ENCODE measurements around the gene COMMD1.
"Not testable (repeated sequence)": the region's sequence is repeated elsewhere in the genome, so short reads cannot be mapped to it uniquely, and the experiment has no call there.

COMMD1 gene

DNA sequence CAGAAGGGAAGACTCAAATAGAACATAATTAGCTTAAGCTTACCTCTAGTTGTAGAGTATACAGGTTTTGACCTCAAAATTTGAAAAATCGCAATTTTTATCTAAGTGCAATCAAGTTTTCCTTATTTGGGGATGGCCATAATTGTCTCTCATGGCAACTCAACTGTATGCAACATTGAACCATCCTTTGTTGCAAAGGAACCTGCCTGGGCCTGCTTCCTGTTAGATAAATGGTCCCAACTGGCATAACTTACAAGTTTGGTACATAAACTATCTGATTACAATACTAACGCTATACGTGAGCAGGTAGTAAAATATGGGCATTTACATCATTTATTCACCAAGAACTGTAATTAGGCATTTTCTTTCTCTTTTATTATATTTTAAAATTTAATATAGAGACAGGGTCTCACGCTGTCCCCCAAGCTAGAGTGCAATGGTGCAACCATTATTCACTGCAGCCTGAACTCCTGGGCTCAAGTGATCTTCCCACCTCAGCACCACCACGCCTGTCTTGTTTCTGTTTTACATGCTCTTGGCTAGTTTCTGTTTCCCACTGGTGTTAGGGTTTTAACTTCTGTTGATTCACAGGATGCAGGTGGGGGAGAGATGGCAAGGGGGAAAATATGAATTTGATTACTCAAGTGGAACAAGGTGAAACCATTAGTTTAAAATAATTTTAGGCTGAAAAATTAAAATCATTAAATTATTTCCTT lies 235.1 kb downstream of the COMMD1 start:
- Histone ChIP-seq H3K27me3 (ENCODE audit: control insufficient read depth, insufficient read depth, low read length) (no peaks in the 10 kb centered on the region), H3K27ac (ENCODE audit: low read length) (no peak overlapping the region), H3K9me3 (ENCODE audit: control insufficient read depth, insufficient read depth, low read length) (no peaks in the 10 kb centered on the region), H3K4me3 (ENCODE audit: low read length) (no peak overlapping the region), H3K36me3 (ENCODE audit: control insufficient read depth, insufficient read depth, low read length) (no peaks in the 10 kb centered on the region), H3K4me1 (ENCODE audit: control insufficient read depth, insufficient read depth, low read length) (no peaks in the 10 kb centered on the region)
- WGBS (ENCODE audit: insufficient coverage, insufficient read length) = no CpG with 5 or more reads among the region's 5 CpGs
- no peak for DNase-seq (ENCODE audit: low read depth, low spot score)

DNA sequence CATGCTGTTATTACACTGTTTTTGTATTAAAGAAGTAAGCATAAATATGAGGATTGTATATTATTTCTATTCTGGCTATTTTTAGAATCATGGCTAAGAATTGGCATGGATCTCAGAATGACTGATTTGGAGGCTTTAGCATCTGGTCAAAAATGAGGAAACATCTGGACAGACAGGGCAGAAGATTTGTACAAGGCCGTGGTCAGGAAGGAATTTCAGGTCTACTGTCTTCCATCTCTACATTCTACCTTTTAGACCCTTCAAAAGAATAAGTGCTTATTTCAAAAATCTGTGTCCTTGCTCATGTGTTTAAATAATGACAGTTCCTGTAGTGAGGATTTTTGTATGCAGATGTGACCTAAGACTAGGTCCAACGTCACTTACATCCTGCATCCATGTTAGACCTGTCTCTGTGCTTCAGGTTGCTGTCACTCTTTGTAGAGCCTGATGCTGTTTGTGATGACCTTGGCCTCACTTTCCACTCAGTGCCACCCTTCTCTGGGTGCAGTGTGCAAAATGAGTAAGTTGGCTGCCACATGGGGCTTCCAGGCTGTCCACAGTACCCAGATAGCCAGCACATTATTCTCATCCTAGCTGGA lies 235.8 kb downstream of the COMMD1 start:
- no peak overlapping the region for H3K27ac ChIP-seq (ENCODE audit: low read length)
- no peak for DNase-seq (ENCODE audit: low read depth, low spot score)
- no peaks in the 10 kb centered on the region for H3K36me3 ChIP-seq (ENCODE audit: control insufficient read depth, insufficient read depth, low read length)

DNA sequence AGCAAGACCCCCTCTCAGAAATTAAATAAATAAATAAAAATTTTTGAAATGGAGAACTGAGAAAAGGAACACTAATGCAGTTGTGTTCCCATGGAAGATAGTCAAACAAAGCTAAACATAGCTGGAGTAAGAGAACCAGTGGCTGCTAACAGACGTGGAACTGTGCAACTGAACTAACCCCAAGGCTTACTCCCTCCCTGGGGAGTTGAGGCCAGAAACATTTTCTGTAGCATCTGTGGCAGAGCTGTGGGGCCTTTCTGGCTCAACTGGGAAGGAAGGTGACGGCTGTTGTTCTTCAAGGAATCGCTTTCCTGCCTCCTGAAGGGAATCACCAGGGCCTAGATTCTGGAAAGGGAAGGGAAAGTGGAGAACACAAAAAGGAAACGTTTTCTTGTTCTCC lies 236.6 kb downstream of the COMMD1 start:
- H3K36me3 ChIP-seq (ENCODE audit: control insufficient read depth, insufficient read depth, low read length) = no peaks in the 10 kb centered on the region
- no peak overlapping the region for H3K4me3 ChIP-seq (ENCODE audit: low read length)
- H3K27me3 ChIP-seq (ENCODE audit: control insufficient read depth, insufficient read depth, low read length) = no peaks in the 10 kb centered on the region
- H3K9me3 ChIP-seq (ENCODE audit: control insufficient read depth, insufficient read depth, low read length) = no peaks in the 10 kb centered on the region
- DNase-seq (ENCODE audit: low read depth, low spot score) = no peak
- WGBS (ENCODE audit: insufficient coverage, insufficient read length) = no CpG with 5 or more reads among the region's 4 CpGs
- no peak overlapping the region for H3K27ac ChIP-seq (ENCODE audit: low read length)
- no peaks in the 10 kb centered on the region for H3K4me1 ChIP-seq (ENCODE audit: control insufficient read depth, insufficient read depth, low read length)

More for the DNA sequence above, 235.8 kb downstream of the COMMD1 start:
- Histone ChIP-seq H3K4me1 (ENCODE audit: control insufficient read depth, insufficient read depth, low read length) (no peaks in the 10 kb centered on the region), H3K27me3 (ENCODE audit: control insufficient read depth, insufficient read depth, low read length) (no peaks in the 10 kb centered on the region), H3K4me3 (ENCODE audit: low read length) (no peak overlapping the region), H3K9me3 (ENCODE audit: control insufficient read depth, insufficient read depth, low read length) (no peaks in the 10 kb centered on the region)
- no CpG with 5 or more reads among the region's 2 CpGs for WGBS (ENCODE audit: insufficient coverage, insufficient read length)

DNA sequence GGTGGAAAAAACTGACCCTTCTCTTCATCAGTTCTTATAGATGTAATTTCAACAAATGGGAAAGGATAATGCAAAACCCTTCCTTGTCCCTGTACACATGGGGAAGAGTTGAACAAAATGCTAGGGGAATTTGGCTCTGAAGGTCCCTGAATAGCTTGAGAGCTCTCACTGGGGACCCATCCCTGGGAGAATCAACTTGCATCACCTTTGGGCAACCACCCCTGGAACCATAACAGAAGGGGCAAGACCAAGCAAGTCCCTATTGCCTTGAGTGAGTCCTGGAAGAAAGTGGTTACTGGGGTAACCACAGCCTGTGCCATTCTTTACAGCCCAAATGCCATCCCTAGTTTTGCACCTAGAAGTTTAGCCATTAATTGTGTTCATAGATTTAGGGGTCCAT lies 238.2 kb downstream of the COMMD1 start:
- Histone ChIP-seq H3K9me3 (ENCODE audit: control insufficient read depth, insufficient read depth, low read length) (no peaks in the 10 kb centered on the region), H3K27me3 (ENCODE audit: control insufficient read depth, insufficient read depth, low read length) (no peaks in the 10 kb centered on the region), H3K4me3 (ENCODE audit: low read length) (no peak overlapping the region), H3K27ac (ENCODE audit: low read length) (no peak overlapping the region), H3K4me1 (ENCODE audit: control insufficient read depth, insufficient read depth, low read length) (no peaks in the 10 kb centered on the region), H3K36me3 (ENCODE audit: control insufficient read depth, insufficient read depth, low read length) (no peaks in the 10 kb centered on the region)
- no peak for DNase-seq (ENCODE audit: low read depth, low spot score)

- H3K27me3 ChIP-seq (ENCODE audit: control insufficient read depth, insufficient read depth, low read length) = no peaks in the 10 kb centered on the region
- no peaks in the 10 kb centered on the region for H3K9me3 ChIP-seq (ENCODE audit: control insufficient read depth, insufficient read depth, low read length)
- no peak for DNase-seq (ENCODE audit: low read depth, low spot score)
- no CpG with 5 or more reads among the region's 5 CpGs for WGBS (ENCODE audit: insufficient coverage, insufficient read length)
- no peak overlapping the region for H3K27ac ChIP-seq (ENCODE audit: low read length)
- H3K4me1 ChIP-seq (ENCODE audit: control insufficient read depth, insufficient read depth, low read length) = no peaks in the 10 kb centered on the region
- H3K36me3 ChIP-seq (ENCODE audit: control insufficient read depth, insufficient read depth, low read length) = no peaks in the 10 kb centered on the region
- H3K4me3 ChIP-seq (ENCODE audit: low read length) = no peak overlapping the region
Measured at GRCh38 chr2:62144689-62145477, 239.4 kb downstream of the COMMD1 start.

DNA sequence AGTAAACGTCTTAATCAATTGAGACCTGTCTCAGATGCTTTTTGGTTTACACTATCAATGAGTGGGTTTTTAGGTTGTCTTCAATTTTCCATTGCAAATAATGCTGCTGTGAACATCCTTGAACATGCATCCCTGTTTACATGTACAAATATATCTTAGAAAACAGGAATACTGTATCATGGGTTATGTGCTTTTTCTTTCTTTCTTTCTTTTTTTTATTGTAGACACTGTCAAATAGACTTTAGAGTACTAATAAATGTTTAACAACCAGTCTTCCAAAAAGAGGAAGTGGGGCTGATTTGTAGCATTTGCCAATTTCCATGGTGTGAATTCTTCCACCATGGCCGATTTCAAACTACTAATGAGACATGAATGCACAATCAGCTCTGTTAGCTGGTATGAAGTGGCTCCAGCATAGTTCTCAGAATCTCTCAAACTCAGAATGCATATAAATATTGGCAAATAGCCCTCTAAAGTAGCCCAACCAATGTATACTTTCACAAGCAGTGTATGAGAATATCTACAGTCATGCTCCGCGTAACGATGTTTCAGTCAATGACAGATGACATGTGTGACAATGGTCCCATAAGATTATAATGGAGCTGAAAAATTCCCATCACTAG lies 240.1 kb downstream of the COMMD1 start:
- Histone ChIP-seq H3K27me3 (ENCODE audit: control insufficient read depth, insufficient read depth, low read length) (no peaks in the 10 kb centered on the region), H3K27ac (ENCODE audit: low read length) (no peak overlapping the region), H3K9me3 (ENCODE audit: control insufficient read depth, insufficient read depth, low read length) (no peaks in the 10 kb centered on the region), H3K36me3 (ENCODE audit: control insufficient read depth, insufficient read depth, low read length) (no peaks in the 10 kb centered on the region), H3K4me1 (ENCODE audit: control insufficient read depth, insufficient read depth, low read length) (no peaks in the 10 kb centered on the region), H3K4me3 (ENCODE audit: low read length) (no peak overlapping the region)
- no peak for DNase-seq (ENCODE audit: low read depth, low spot score)
- WGBS (ENCODE audit: insufficient coverage, insufficient read length) = no CpG with 5 or more reads among the region's 5 CpGs

- H3K27ac ChIP-seq (ENCODE audit: low read length); H3K4me1 ChIP-seq (ENCODE audit: control insufficient read depth, insufficient read depth, low read length): not testable (repeated sequence)
Measured at GRCh38 chr2:62146790-62147189, 241.3 kb downstream of the COMMD1 start.

DNA sequence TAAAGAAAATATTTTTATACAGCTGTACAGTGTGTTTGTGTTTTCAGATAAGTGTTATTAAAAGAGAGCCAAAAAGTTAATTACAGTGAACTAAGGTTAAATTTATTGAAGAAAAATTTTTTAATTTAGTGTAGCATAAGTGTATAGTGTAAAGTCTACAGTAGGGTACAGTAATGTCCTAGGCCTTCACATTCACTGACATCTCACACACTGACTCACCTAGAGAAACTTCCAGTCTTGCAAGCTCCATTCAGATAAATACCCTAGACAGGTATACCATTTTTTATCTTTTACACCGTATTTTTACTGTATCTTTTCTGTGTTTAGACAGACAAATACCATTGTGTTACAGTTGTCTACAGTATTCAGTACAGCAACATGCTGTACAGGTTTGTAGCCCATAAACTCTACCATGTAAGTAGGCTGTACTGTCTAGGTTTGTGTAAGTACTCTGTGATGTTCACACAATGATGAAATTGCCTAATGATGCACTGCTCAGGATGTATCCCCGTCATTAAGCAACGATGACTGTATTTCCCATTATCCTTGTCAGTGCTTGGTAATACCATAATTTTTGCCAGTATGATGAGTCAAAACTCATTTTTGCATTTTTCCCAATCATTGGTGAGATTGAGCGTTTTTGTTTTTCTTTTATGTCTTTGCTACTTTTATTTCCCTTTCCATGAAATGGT lies 242.3 kb downstream of the COMMD1 start:
- DNase-seq (ENCODE audit: low read depth, low spot score) = no peak
- no peak overlapping the region for H3K27ac ChIP-seq (ENCODE audit: low read length)
- H3K27me3 ChIP-seq (ENCODE audit: control insufficient read depth, insufficient read depth, low read length) = no peaks in the 10 kb centered on the region
- H3K36me3 ChIP-seq (ENCODE audit: control insufficient read depth, insufficient read depth, low read length) = no peaks in the 10 kb centered on the region
- no CpG with 5 or more reads among the region's 4 CpGs for WGBS (ENCODE audit: insufficient coverage, insufficient read length)
- no peak overlapping the region for H3K4me3 ChIP-seq (ENCODE audit: low read length)
- no peaks in the 10 kb centered on the region for H3K9me3 ChIP-seq (ENCODE audit: control insufficient read depth, insufficient read depth, low read length)
- peaks cover 3% of the 10 kb centered on the region; the same call in 1 of the 2 replicates for H3K4me1 ChIP-seq (ENCODE audit: control insufficient read depth, insufficient read depth, low read length)

More at GRCh38 chr2:62146790-62147189, 241.3 kb downstream of the COMMD1 start:
- no CpG with 5 or more reads among the region's 7 CpGs for WGBS (ENCODE audit: insufficient coverage, insufficient read length)
- H3K9me3 ChIP-seq (ENCODE audit: control insufficient read depth, insufficient read depth, low read length); DNase-seq (ENCODE audit: low read depth, low spot score); H3K4me3 ChIP-seq (ENCODE audit: low read length); H3K27me3 ChIP-seq (ENCODE audit: control insufficient read depth, insufficient read depth, low read length); H3K36me3 ChIP-seq (ENCODE audit: control insufficient read depth, insufficient read depth, low read length): not testable (repeated sequence)

- DNase-seq (ENCODE audit: low read depth, low spot score) = no peak
- peaks cover 3% of the 10 kb centered on the region; the same call in 1 of the 2 replicates for H3K4me1 ChIP-seq (ENCODE audit: control insufficient read depth, insufficient read depth, low read length)
- no peaks in the 10 kb centered on the region for H3K9me3 ChIP-seq (ENCODE audit: control insufficient read depth, insufficient read depth, low read length)
- H3K27ac ChIP-seq (ENCODE audit: low read length) = no peak overlapping the region
- H3K4me3 ChIP-seq (ENCODE audit: low read length) = no peak overlapping the region
- no peaks in the 10 kb centered on the region for H3K27me3 ChIP-seq (ENCODE audit: control insufficient read depth, insufficient read depth, low read length)
- no peaks in the 10 kb centered on the region for H3K36me3 ChIP-seq (ENCODE audit: control insufficient read depth, insufficient read depth, low read length)
Measured at GRCh38 chr2:62149708-62150107, 244.2 kb downstream of the COMMD1 start.
